GM21528 (cell line): ENCODE measurements around the gene ECSIT.
A peak's percentile ranks its signal among the peaks of the same experiment; 100 is the strongest.

Source experiments
- ATAC-seq: cut with Tn5 transposase; IDR thresholded peaks from one replicate; pipeline ENCODE4 v1.9.1; 2021; ENCODE audit warnings: mild to moderate bottlenecking, moderate library complexity; ENCODE audit not compliant: unreplicated experiment, low FRiP score

ECSIT gene

GRCh38 chr19:11551603-11552235, 22.8 kb upstream of the ECSIT start:
- ATAC-seq = no peak

- ATAC-seq = no peak
Observed at GRCh38 chr19:11550265-11550664, 21.3 kb upstream of the ECSIT start.

GRCh38 chr19:11549386-11549953, 20.5 kb upstream of the ECSIT start:
- ATAC-seq = no peak

- ATAC-seq = no peak
Observed at GRCh38 chr19:11547929-11548700, 19.2 kb upstream of the ECSIT start.

- no peak for ATAC-seq
Observed at GRCh38 chr19:11541238-11541637, 12.3 kb upstream of the ECSIT start.

- no peak for ATAC-seq
Observed at GRCh38 chr19:11540645-11541044, 11.7 kb upstream of the ECSIT start.

GRCh38 chr19:11539495-11540365, 10.8 kb upstream of the ECSIT start:
- no peak for ATAC-seq

GRCh38 chr19:11538232-11539036, 9.5 kb upstream of the ECSIT start, which contains the start of gene CNN1:
TSS of gene CNN1 (plus strand) at chr19:11538851. CDS start at chr19:11538928, 77 bp downstream.
- ATAC-seq = no peak

- ATAC-seq = no peak
Observed at GRCh38 chr19:11535792-11536595, 7.1 kb upstream of the ECSIT start.

- no peak for ATAC-seq
Observed at GRCh38 chr19:11534948-11535347, 6.0 kb upstream of the ECSIT start.

GRCh38 chr19:11534538-11534937, 5.6 kb upstream of the ECSIT start:
- no peak for ATAC-seq

- ATAC-seq = no peak
Observed at GRCh38 chr19:11530432-11530831, 1.5 kb upstream of the ECSIT start.

GRCh38 chr19:11519138-11519537, 9.8 kb downstream of the ECSIT start:
- no peak for ATAC-seq

GRCh38 chr19:11513946-11514345, 15.0 kb downstream of the ECSIT start:
- ATAC-seq = no peak

- ATAC-seq = no peak
Observed at GRCh38 chr19:11510444-11510843, 18.5 kb downstream of the ECSIT start.

- no peak for ATAC-seq
Observed at GRCh38 chr19:11507370-11508078, 21.4 kb downstream of the ECSIT start.

GRCh38 chr19:11506967-11507366, 22.0 kb downstream of the ECSIT start:
- no peak for ATAC-seq

GRCh38 chr19:11506101-11506555, 22.8 kb downstream of the ECSIT start:
- peak; percentile 24 for ATAC-seq
